ENCODE results near the gene MYH8.

The MYH8 gene

GRCh38 chr17:10421900-10422542 lies at the start of gene MYH8:
MYH8 (minus strand) TSS chr17:10421950; CDS start chr17:10420227, 1,723 bp downstream.
- no peak for DNase-seq (ENCODE audit: low read depth)

DNA sequence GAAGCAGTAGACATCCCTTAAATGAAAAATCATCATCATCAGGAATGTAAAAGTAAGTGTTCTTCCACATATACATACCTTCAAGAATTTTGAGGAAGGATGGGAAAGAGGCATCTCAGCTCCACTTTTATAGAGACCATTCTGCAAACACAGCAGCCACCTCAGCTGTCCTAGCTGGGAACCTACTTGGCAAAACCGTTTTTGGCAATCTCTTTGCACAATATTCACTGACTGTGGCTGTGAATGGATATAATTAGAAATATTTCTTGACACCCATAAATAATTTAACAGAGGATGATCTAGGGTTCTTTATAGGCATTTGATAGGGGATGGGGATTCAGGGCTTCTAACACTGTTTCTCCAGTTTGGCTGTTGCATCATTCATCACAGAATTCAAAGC lies 47.7 kb upstream of the MYH8 start, which contains the start of gene MYH4:
TSS of gene MYH4 (minus strand) at position 101 of the 400 bp plus-strand sequence. CDS start 2,814 bp downstream, outside the sequence.
- DNase-seq (ENCODE audit: low read depth): no peak

- DNase-seq (ENCODE audit: low read depth): no peak
These were observed 41.7 kb upstream of the MYH8 start for GRCh38 chr17:10463402-10463801.

GRCh38 chr17:10460062-10460461 lies 38.3 kb upstream of the MYH8 start:
- no peak for DNase-seq (ENCODE audit: low read depth)

DNA sequence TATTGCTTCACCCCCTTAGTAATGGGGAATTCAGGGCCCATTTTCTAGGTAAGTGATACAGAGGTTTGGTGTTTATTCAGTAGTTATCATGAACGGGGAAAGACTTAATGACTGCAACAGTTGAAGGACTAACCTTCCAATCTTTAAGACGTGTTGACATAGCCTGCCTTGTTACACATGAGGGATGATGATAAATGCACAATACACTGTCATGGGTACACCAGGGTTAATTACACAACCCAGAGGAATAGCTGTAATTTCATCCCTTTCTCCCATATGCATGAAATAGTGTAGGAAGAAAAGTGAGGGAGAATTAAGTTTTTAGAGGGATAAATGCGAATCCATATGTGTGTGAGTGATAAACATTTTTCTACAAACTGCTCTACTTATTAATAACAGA lies 37.0 kb upstream of the MYH8 start:
- DNase-seq (ENCODE audit: low read depth): no peak

GRCh38 chr17:10457952-10458351 lies 36.2 kb upstream of the MYH8 start:
- no peak for DNase-seq (ENCODE audit: low read depth)

GRCh38 chr17:10447026-10447931 lies 25.5 kb upstream of the MYH8 start:
- no peak for DNase-seq (ENCODE audit: low read depth)

DNA sequence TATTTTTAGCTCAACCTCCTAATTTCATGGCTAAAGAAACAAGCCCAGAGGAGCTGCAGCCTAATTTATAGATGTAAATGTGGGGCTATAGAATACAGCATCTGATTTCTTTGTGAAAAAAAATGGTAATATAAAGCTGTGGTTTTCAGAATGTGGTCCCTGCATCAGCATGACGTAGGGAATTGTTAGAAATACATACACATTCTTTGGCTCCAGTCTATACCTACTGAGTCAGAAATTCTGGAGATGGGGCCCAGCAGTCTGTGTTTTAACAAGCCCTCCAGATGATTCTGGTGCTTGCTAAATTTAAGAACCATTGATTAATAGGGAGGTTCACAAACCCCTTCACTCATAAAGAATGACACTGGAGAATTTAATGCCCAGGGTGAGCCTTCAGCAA lies 18.1 kb upstream of the MYH8 start:
- DNase-seq (ENCODE audit: low read depth): no peak

GRCh38 chr17:10435096-10435495 lies 13.3 kb upstream of the MYH8 start:
- no peak for DNase-seq (ENCODE audit: low read depth)

- DNase-seq (ENCODE audit: low read depth): no peak
These were observed 7.8 kb upstream of the MYH8 start for GRCh38 chr17:10429421-10430045.

DNA sequence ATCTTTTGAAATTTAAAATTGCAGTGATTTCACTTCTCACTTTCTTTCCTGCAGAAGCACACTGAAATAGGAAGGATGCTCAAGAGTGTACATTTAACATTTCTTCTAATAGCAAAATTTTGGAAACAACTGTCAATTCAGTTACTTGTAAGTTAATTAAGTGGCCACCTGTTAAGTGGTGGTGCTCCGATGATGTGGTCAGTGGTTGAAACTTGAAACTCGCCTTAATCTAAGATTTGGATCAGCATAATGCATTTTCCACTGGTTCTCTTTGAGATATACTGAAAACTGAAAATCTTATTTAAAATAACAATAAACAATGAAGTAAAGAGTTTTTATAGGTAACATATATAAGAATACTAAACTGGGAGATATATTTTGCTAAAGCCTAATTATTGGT lies 7.0 kb upstream of the MYH8 start:
- no peak for DNase-seq (ENCODE audit: low read depth)

DNA sequence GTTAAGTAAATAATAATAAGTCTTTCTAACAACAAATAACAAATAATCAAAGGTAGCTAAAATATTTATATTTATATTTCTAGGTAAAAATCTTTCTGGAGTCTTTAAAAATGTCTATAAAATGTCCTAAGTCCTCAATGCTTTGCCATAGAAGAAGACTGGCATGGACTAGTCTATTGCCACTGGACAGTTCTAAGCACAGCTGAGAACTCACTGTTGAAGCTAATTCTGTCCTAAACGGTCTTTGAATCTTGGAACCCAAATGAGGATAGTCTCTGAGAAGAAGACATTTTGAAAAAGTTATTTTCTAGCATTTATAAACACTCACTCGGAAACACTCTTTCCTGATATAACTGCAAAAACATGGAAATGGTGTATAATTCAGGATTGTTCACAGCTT lies 539 bp downstream of the MYH8 start:
- no peak for DNase-seq (ENCODE audit: low read depth)

GRCh38 chr17:10420811-10421210 lies 939 bp downstream of the MYH8 start:
- no peak for DNase-seq (ENCODE audit: low read depth)

DNA sequence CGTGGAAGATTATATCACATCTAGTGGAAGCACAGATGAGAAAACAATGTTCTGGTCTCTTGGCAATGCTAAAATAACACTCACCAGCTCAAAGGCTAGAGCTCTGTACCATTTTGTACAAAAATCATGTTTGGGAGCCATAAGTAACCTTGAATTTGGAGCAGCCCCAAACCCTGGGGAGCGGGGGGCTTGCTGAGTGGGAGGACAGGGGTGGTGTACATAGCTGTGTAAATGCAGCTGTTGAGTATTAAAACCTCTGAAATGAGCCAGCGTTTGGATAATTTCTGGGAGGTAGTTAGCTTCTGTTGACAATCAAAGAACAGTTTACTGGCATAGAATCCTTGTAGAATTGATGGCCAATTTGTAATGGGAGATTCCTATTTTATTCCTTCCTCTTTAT lies 4.3 kb downstream of the MYH8 start:
- DNase-seq (ENCODE audit: low read depth): no peak

- DNase-seq (ENCODE audit: low read depth): no peak
These were observed 6.6 kb downstream of the MYH8 start for GRCh38 chr17:10415161-10415560.

GRCh38 chr17:10403589-10403988 lies 18.2 kb downstream of the MYH8 start:
- DNase-seq (ENCODE audit: low read depth): no peak

DNA sequence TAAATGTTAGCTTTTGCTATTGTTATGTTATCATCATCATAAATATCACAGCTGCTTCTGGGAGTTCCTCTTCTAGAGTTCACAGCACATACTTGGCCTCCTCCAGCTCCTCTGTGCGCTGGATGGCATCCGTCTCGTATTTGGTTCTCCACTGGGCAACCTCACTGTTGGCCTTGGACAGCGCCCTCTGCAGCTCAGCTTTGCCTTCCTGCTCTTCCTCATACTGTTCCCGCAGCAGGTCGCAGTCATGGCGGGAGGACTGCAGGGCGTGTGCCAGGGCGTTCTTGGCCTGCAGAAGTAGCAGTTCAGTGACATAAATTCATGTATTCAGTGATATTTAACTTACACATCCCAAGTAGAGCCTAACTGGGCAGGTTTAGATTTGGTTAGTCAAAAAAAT lies 23.4 kb downstream of the MYH8 start:
- no peak for DNase-seq (ENCODE audit: low read depth)

DNA sequence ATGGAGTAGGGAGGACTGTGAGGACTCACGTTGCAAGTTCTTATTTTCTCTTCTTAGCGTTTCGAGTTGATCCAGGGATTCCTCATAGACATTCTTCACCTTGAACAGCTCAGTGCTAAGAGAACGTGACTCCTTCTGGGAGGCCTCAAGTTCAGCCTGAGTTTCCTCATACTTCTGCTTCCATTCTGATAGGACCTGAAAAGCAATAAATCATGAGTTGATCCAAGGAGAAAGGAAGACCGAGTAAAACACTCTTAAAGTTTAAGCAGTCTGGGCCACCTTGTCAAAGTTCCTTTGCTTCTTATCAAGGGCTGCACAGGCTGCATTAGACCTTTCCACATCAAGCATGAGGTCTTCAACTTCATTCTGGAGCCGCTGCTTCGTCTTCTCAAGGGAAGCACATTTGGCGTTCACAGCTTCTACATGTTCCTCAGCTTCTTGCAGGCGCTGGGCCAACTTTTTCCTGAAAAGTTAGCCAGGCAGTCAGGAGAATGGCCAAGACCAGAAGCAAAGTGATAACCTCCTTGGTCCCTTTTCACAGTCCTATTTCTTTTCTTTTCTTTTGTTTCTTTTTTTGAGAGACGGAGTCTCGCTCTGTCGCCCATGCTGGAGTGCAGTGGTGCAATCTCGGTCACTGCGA lies 25.1 kb downstream of the MYH8 start:
- no peak for DNase-seq (ENCODE audit: low read depth)

- DNase-seq (ENCODE audit: low read depth): no peak
These were observed 27.4 kb downstream of the MYH8 start for GRCh38 chr17:10394201-10394887.

DNA sequence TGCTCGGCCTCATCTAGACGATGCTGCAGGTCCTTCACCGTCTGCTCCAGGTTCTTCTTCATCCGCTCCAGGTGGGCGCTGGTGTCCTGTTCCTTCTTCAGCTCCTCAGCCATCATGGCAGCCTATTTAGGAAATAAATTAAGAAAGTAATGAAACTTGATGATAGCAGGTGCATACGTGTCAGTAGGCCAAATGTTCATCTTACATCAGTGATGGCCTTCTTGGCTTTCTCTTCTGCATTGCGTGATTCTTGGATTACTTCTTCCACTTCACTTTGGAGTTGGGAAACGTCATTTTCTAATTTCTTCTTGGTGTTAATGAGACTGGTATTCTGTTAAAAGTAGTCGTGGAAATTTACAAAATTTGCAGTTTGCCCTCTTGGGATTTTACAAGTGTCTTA lies 28.9 kb downstream of the MYH8 start:
- DNase-seq (ENCODE audit: low read depth): no peak

DNA sequence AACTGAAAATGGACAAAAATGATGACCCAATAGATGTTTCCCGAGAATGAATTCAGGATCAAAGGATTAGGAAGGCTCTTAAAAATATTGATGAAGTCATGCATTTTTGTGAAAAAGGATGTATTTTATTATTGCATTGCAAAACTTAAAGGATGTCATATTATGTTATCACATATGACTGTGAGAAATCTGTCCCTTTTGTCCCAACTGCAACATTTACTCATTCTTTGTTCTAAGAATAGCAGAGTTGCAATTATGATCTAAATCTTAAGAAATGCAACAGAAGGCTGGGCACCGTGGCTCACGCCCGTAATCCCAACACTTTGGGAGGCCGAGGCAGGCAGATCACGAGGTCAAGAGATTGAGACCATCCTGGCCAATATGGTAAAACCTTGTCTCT lies 35.9 kb downstream of the MYH8 start:
- DNase-seq (ENCODE audit: low read depth): no peak

DNA sequence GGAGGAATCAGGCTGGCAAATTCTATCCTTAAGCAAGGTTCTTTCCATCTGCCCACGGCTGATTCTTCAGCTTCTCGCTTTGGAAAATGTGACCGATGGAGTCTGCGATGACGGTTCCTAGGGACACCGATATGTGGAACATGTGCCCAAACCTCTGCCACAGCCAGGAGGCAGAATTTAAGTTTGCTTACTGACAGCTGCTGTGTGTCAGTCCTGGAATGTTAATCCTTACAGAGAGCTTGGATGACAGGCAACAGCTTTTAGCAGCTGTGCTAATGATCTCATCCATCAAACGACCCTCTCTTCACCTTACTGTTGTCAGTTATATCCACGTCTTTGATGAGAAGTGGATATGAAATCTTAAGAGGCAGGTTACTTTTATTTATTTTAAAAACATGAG lies 37.6 kb downstream of the MYH8 start:
- DNase-seq (ENCODE audit: low read depth): no peak

Data from stimulated activated CD8-positive, alpha-beta memory T cell treated with anti-CD3 and anti-CD28 coated beads, Interleukin-12 subunit alpha, Interleukin-12 subunit beta, amount 100 ng/mL, for 4 hours (primary cell).